OCI-LY3 (cell line): ENCODE results near the gene AHDC1.

Experiments
- EZH2phosphoT487 ChIP-seq: fragments of 200-600 bp; shearing (Covaris generic); IDR thresholded peaks from 2 replicates; pipeline ENCODE4 v1.6.1; 2018; ENCODE audit warnings: antibody characterized with exemption, mixed run types, low read depth
- TF ChIP-seq, protein P1 (sequence below): fragments of 200-600, 300-600 bp; sonication (generic); IDR thresholded peaks from 2 replicates; pipeline ENCODE4 v1.5.1; 2014; ENCODE audit warnings: antibody characterized with exemption, low read length, low read depth

GRCh38 chr1:27538793-27539192 is 65.2 kb downstream of the AHDC1 start:
- TF ChIP-seq, protein P1, sequence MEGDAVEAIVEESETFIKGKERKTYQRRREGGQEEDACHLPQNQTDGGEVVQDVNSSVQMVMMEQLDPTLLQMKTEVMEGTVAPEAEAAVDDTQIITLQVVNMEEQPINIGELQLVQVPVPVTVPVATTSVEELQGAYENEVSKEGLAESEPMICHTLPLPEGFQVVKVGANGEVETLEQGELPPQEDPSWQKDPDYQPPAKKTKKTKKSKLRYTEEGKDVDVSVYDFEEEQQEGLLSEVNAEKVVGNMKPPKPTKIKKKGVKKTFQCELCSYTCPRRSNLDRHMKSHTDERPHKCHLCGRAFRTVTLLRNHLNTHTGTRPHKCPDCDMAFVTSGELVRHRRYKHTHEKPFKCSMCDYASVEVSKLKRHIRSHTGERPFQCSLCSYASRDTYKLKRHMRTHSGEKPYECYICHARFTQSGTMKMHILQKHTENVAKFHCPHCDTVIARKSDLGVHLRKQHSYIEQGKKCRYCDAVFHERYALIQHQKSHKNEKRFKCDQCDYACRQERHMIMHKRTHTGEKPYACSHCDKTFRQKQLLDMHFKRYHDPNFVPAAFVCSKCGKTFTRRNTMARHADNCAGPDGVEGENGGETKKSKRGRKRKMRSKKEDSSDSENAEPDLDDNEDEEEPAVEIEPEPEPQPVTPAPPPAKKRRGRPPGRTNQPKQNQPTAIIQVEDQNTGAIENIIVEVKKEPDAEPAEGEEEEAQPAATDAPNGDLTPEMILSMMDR = no peak
- TF ChIP-seq EZH2phosphoT487 = no peak
